B cell (primary cell): ENCODE data around the gene ITPR1. TPM values are rescaled to one million over a fixed set of nuclear protein-coding genes. Genes with fewer than 3 reads are reported as not detected.

ENCODE experiments used
- ATAC-seq: fragments of 200-7000 bp; cut with Tn5 transposase; one replicate; pipeline ENCODE4 v1.10.0; 2021; ENCODE audit warnings: low read depth, mild to moderate bottlenecking, moderate number of reproducible peaks, moderate library complexity
- CTCF ChIA-PET: fragments of 350-600 bp; sonication (Branson Sonifier 250); formaldehyde crosslinking; loops from one replicate; lab custom pipeline; 2021; ENCODE audit warnings: antibody characterized with exemption, inconsistent platforms; lab: Charles Lee
- POLR2A ChIA-PET: fragments of 350-600 bp; sonication (Branson Sonifier 250); formaldehyde crosslinking; loops from one replicate; lab custom pipeline; 2021; ENCODE audit warnings: antibody characterized with exemption; lab: Charles Lee
- DNase-seq: peaks from one replicate; pipeline ENCODE4 v3.0.0; 2013
- H2AFZ ChIP-seq: 2 replicates; pipeline ENCODE4 v1.6.1; 2012; ENCODE audit warnings: mild to moderate bottlenecking, low read depth, low read length; ENCODE audit not compliant: insufficient read depth, poor library complexity, severe bottlenecking
- H3K27ac ChIP-seq, 2 donors: 1 replicate in 1 of 2; 2 replicates in 1 of 2; pipeline ENCODE4 v1.5.1; 2012 to 2013; ENCODE audit warnings: low read length in 2 of 2, mild to moderate bottlenecking in 2 of 2, moderate library complexity in 1 of 2
- H3K27me3 ChIP-seq, 4 experiments: fragments of 200-600 bp in 1 of 4; sonication (generic) in 1 of 4; replicated peaks in 1 of 4; 1 replicate in 2 of 4; 2 replicates in 2 of 4; pipeline versions ENCODE4 v1.6.1 to v1.7.0; 2013 to 2016; ENCODE audit warnings: low read length in 3 of 4, mild to moderate bottlenecking in 2 of 4, mixed read lengths in 1 of 4, moderate library complexity in 1 of 4; ENCODE audit not compliant: insufficient read depth in 4 of 4, control insufficient read depth in 3 of 4; ENCODE audit errors: control extremely low read depth in 1 of 4
- H3K36me3 ChIP-seq, 2 experiments: replicated peaks in 1 of 2; 1 replicate in 1 of 2; 2 replicates in 1 of 2; pipeline versions ENCODE4 v1.6.1 to v1.7.1; 2013; ENCODE audit warnings: low read length in 1 of 2; ENCODE audit not compliant: insufficient read depth in 2 of 2, control insufficient read depth in 1 of 2; ENCODE audit errors: control extremely low read depth in 1 of 2, extremely low read depth in 1 of 2
- H3K4me1 ChIP-seq, 2 donors: fragments of 200-600 bp in 1 of 2; sonication (generic) in 1 of 2; 1 replicate in 1 of 2; 2 replicates in 1 of 2; pipeline versions ENCODE4 v1.5.1 to v1.6.1; 2013 to 2017; ENCODE audit warnings: low read length in 2 of 2; ENCODE audit not compliant: control insufficient read depth in 2 of 2, insufficient read depth in 2 of 2
- H3K4me2 ChIP-seq: replicated peaks from 2 replicates; pipeline ENCODE3; 2012; ENCODE audit warnings: mild to moderate bottlenecking, low read depth, low read length; ENCODE audit not compliant: poor library complexity, severe bottlenecking
- H3K4me3 ChIP-seq, 5 experiments: fragments of 200-600 bp in 1 of 5; sonication (generic) in 1 of 5; 1 replicate in 3 of 5; 2 replicates in 2 of 5; pipeline versions ENCODE4 v1.5.1 to v1.7.0; 2011 to 2016; ENCODE audit warnings: low read length in 4 of 5, mild to moderate bottlenecking in 4 of 5, low read depth in 2 of 5, control low read depth in 1 of 5, moderate library complexity in 1 of 5; ENCODE audit not compliant: insufficient read depth in 1 of 5; ENCODE audit errors: control extremely low read depth in 1 of 5, extremely low read depth in 1 of 5
- H3K79me2 ChIP-seq: fragments of 200-600 bp; sonication (generic); one replicate; pipeline ENCODE4 v1.6.0; 2016; ENCODE audit warnings: low read length; ENCODE audit not compliant: control insufficient read depth, insufficient read depth
- H3K9ac ChIP-seq: fragments of 200-600 bp; sonication (generic); 2 replicates; pipeline ENCODE4 v1.6.1; 2017; ENCODE audit warnings: mild to moderate bottlenecking, low read length, moderate library complexity
- H3K9me3 ChIP-seq, 3 donors: one replicate each; pipeline versions ENCODE4 v1.6.1 to v1.7.1; 2013; ENCODE audit warnings: low read length in 2 of 3; ENCODE audit not compliant: control insufficient read depth in 2 of 3, insufficient read depth in 1 of 3; ENCODE audit errors: control extremely low read depth in 1 of 3
- H4K20me1 ChIP-seq: 2 replicates; pipeline ENCODE4 v1.6.0; 2012; ENCODE audit warnings: mild to moderate bottlenecking, low read length; ENCODE audit not compliant: insufficient read depth, control insufficient read depth, poor library complexity, severe bottlenecking
- H3K27ac Mint-ChIP-seq: one replicate; pipeline ENCODE4 v1.8.0; 2021; ENCODE audit warnings: mixed read lengths
- H3K27me3 Mint-ChIP-seq: one replicate; pipeline ENCODE4 v1.8.0; 2021; ENCODE audit warnings: mixed read lengths
- H3K4me1 Mint-ChIP-seq: one replicate; pipeline ENCODE4 v1.8.0; 2021; ENCODE audit warnings: mixed read lengths
- H3K4me3 Mint-ChIP-seq: one replicate; pipeline ENCODE4 v1.8.0; 2021; ENCODE audit warnings: mixed read lengths
- H3K9me3 Mint-ChIP-seq: one replicate; pipeline ENCODE4 v1.8.0; 2022; ENCODE audit warnings: mixed read lengths; ENCODE audit not compliant: insufficient read depth
- CTCF ChIP-seq: fragments of 200-600 bp; IDR thresholded peaks from one replicate; pipeline ENCODE4 v1.8.0; 2022; ENCODE audit warnings: antibody characterized with exemption, mild to moderate bottlenecking
- EZH2 ChIP-seq: IDR thresholded peaks from 2 replicates; pipeline ENCODE4 v1.6.1; 2012; ENCODE audit warnings: borderline replicate concordance, low read depth, mild to moderate bottlenecking, moderate library complexity, low read length; ENCODE audit not compliant: insufficient read depth, poor library complexity, severe bottlenecking
- WGBS: methylation state at CpG from one replicate; pipeline ENCODE4 v1.1.5; 2013; ENCODE audit warnings: missing lambda C conversion rate; ENCODE audit not compliant: insufficient coverage; 5-methylcytosine and 5-hydroxymethylcytosine counted together
- intact Hi-C: fragments of 100-400 bp; cut with micrococcal nuclease; formaldehyde crosslinking; loops from one replicate; pipeline ENCODE4 v1.10.0; 2022
- polyA plus RNA-seq: library from polyadenylated mRNA; depleted of rRNA; stranded (reverse); fragments of >200 nt; gene quantifications from 2 replicates; pipeline ENCODE4 v1.2.3, GENCODE V29; 2012
- total RNA-seq, 2 donors: library from RNA; stranded (reverse); fragments of 120-200 nt in 1 of 2; gene quantifications; 1 replicate in 1 of 2; 2 replicates in 1 of 2; pipeline versions ENCODE4 v1.2.3 to v1.2.4, GENCODE V29; 2013 to 2022

The ITPR1 gene
- total and polyA plus RNA-seq, 2 donors (not counting 1 experiment from before 2014, with no cell fraction given), result 64.0 to 332 TPM

- Histone ChIP-seq H3K4me1 (no peaks in the 10 kb centered on the region), H3K9me3 (peaks cover 0 to 11% (median 5%) of the 10 kb centered on the region in 3 donors), H3K36me3 (peaks cover 6 to 96% of the 10 kb centered on the region in 2 experiments), H2AFZ (no peak overlapping the region), H3K27me3 (no peaks in the 10 kb centered on the region), H3K27ac (no peak overlapping the region), H3K4me3 (no peak overlapping the region), H3K4me2 (no peak overlapping the region), H3K9ac (no peak overlapping the region), H4K20me1 (no peaks in the 10 kb centered on the region), H3K79me2 (no peaks in the 10 kb centered on the region)
- Mint-ChIP-seq H3K4me3 (no peak overlapping the region), H3K27ac (no peak overlapping the region), H3K9me3 (no peaks in the 10 kb centered on the region), H3K27me3 (no peaks in the 10 kb centered on the region), H3K4me1 (no peaks in the 10 kb centered on the region)
- WGBS, result 77% methylated on average over 13 of the region's 14 CpGs
- intact Hi-C loops, result no loop called here
- DNase-seq (no peak), ATAC-seq (no peak)
- TF ChIP-seq EZH2 (no peak), CTCF (no peak)
- ChIA-PET POLR2A (no interaction called here), CTCF (no interaction called here)
Measured at GRCh38 chr3:4799266-4800256, 306.4 kb downstream of the ITPR1 start.

- Histone ChIP-seq H3K36me3 (peaks cover 4 to 96% of the 10 kb centered on the region in 2 experiments), H3K27me3 (no peaks in the 10 kb centered on the region), H4K20me1 (peaks cover 9% of the 10 kb centered on the region), H3K79me2 (no peaks in the 10 kb centered on the region), H3K27ac (no peak overlapping the region), H3K9ac (no peak overlapping the region), H3K9me3 (peaks cover 0 to 8% (median 5%) of the 10 kb centered on the region in 3 donors), H3K4me1 (no peaks in the 10 kb centered on the region), H3K4me2 (no peak overlapping the region), H3K4me3 (no peak overlapping the region), H2AFZ (no peak overlapping the region)
- ATAC-seq (no peak), DNase-seq (no peak)
- Mint-ChIP-seq H3K4me1 (no peaks in the 10 kb centered on the region), H3K9me3 (no peaks in the 10 kb centered on the region), H3K27me3 (no peaks in the 10 kb centered on the region), H3K4me3 (no peak overlapping the region), H3K27ac (no peak overlapping the region)
- ChIA-PET CTCF (no interaction called here), POLR2A (no interaction called here)
- WGBS, result 97% methylated on average over 3 of the region's 4 CpGs
- no peak for TF ChIP-seq EZH2
- TF ChIP-seq CTCF, result no peak
- intact Hi-C loops, result no loop called here
Measured at GRCh38 chr3:4800595-4800994, 307.4 kb downstream of the ITPR1 start.
